GM18517 (cell line): ENCODE results near the gene SP4.

Source experiments
- ATAC-seq: cut with Tn5 transposase; IDR thresholded peaks from one replicate; pipeline ENCODE4 v1.9.1; 2021; ENCODE audit warnings: mild to moderate bottlenecking, moderate library complexity; ENCODE audit not compliant: unreplicated experiment

The SP4 gene

GRCh38 chr7:21443149-21443841 lies 15.4 kb downstream of the SP4 start:
- no peak for ATAC-seq

- ATAC-seq: no peak
Measured at GRCh38 chr7:21448974-21449373, 21.1 kb downstream of the SP4 start.

GRCh38 chr7:21450076-21450475 lies 22.2 kb downstream of the SP4 start:
- ATAC-seq: no peak

GRCh38 chr7:21450941-21451340 lies 23.1 kb downstream of the SP4 start:
- no peak for ATAC-seq

- no peak for ATAC-seq
Measured at GRCh38 chr7:21454182-21454581, 26.3 kb downstream of the SP4 start.

GRCh38 chr7:21454906-21455305 lies 27.0 kb downstream of the SP4 start:
- no peak for ATAC-seq

GRCh38 chr7:21461282-21461681 lies 33.4 kb downstream of the SP4 start:
- no peak for ATAC-seq

- ATAC-seq: no peak
Measured at GRCh38 chr7:21462081-21462480, 34.2 kb downstream of the SP4 start.

- no peak for ATAC-seq
Measured at GRCh38 chr7:21463524-21463923, 35.6 kb downstream of the SP4 start.

- no peak for ATAC-seq
Measured at GRCh38 chr7:21468969-21469368, 41.1 kb downstream of the SP4 start.

GRCh38 chr7:21469894-21470293 lies 42.0 kb downstream of the SP4 start:
- no peak for ATAC-seq

GRCh38 chr7:21472029-21472428 lies 44.1 kb downstream of the SP4 start:
- ATAC-seq: no peak

- ATAC-seq: no peak
Measured at GRCh38 chr7:21476429-21476828, 48.5 kb downstream of the SP4 start.

- no peak for ATAC-seq
Measured at GRCh38 chr7:21480693-21481403, 53.0 kb downstream of the SP4 start.

- no peak for ATAC-seq
Measured at GRCh38 chr7:21486511-21486910, 58.6 kb downstream of the SP4 start.

GRCh38 chr7:21495731-21496130 lies 67.8 kb downstream of the SP4 start:
- ATAC-seq: no peak

GRCh38 chr7:21497072-21497471 lies 69.2 kb downstream of the SP4 start:
- ATAC-seq: no peak

- ATAC-seq: no peak
Measured at GRCh38 chr7:21500117-21500832, 72.4 kb downstream of the SP4 start.

GRCh38 chr7:21504021-21504420 lies 76.1 kb downstream of the SP4 start:
- ATAC-seq: no peak

- no peak for ATAC-seq
Measured at GRCh38 chr7:21507627-21508343, 79.9 kb downstream of the SP4 start.

- no peak for ATAC-seq
Measured at GRCh38 chr7:21508538-21508937, 80.7 kb downstream of the SP4 start.
